ENCODE measurements around the gene PPP2R5C.

The PPP2R5C gene

GRCh38 chr14:101878211-101878821 lies 116.8 kb downstream of the PPP2R5C start:
- peaks cover 0 to 38% (median 22%) of the 10 kb centered on the region in 3 donors for H3K36me3 ChIP-seq
- DNase-seq: no peak
- H3K27ac ChIP-seq: no peak overlapping the region
- H3K9me3 ChIP-seq: no peaks in the 10 kb centered on the region
- H3K27me3 ChIP-seq: no peaks in the 10 kb centered on the region
- H3K4me1 ChIP-seq: peaks cover 0 to 11% (median 1%) of the 10 kb centered on the region in 4 donors
- no peak overlapping the region for H3K4me3 ChIP-seq
- intact Hi-C loops (cut with DNase I; ENCODE audit: low total_unique reads): no loop called here
- TF ChIP-seq CTCF (IDR thresholded peaks at IDR 0.05): no peak

- no peak for TF ChIP-seq CTCF (IDR thresholded peaks at IDR 0.05)
- Histone ChIP-seq H3K36me3 (peaks cover 5 to 44% (median 28%) of the 10 kb centered on the region in 3 donors), H3K27ac (no peak overlapping the region), H3K4me3 (no peak overlapping the region), H3K4me1 (peaks cover 0 to 7% (median 1%) of the 10 kb centered on the region in 4 donors), H3K27me3 (no peaks in the 10 kb centered on the region), H3K9me3 (no peaks in the 10 kb centered on the region)
- intact Hi-C loops (cut with DNase I; ENCODE audit: low total_unique reads): no loop called here
- DNase-seq: no peak
Measured at GRCh38 chr14:101878822-101879528, 117.5 kb downstream of the PPP2R5C start.

- Histone ChIP-seq H3K36me3 (peaks cover 13 to 52% (median 36%) of the 10 kb centered on the region in 3 donors), H3K27ac (no peak overlapping the region), H3K4me3 (no peak overlapping the region), H3K27me3 (no peaks in the 10 kb centered on the region), H3K9me3 (no peaks in the 10 kb centered on the region), H3K4me1 (peaks cover 0 to 7% (median 1%) of the 10 kb centered on the region in 4 donors)
- intact Hi-C loops (cut with DNase I; ENCODE audit: low total_unique reads): no loop called here
- DNase-seq: no peak
- no peak for TF ChIP-seq CTCF (IDR thresholded peaks at IDR 0.05)
Measured at GRCh38 chr14:101879529-101880336, 118.2 kb downstream of the PPP2R5C start.

GRCh38 chr14:101881426-101881825 lies 119.9 kb downstream of the PPP2R5C start:
- intact Hi-C loops (cut with DNase I; ENCODE audit: low total_unique reads): no loop called here
- DNase-seq: no peak
- TF ChIP-seq CTCF (IDR thresholded peaks at IDR 0.05): no peak
- no peak overlapping the region for H3K27ac ChIP-seq
- H3K4me1 ChIP-seq: peaks cover 0 to 3% (median 0%) of the 10 kb centered on the region in 4 donors
- no peak overlapping the region for H3K4me3 ChIP-seq
- peaks cover 30 to 69% (median 53%) of the 10 kb centered on the region in 3 donors for H3K36me3 ChIP-seq
- H3K27me3 ChIP-seq: no peaks in the 10 kb centered on the region
- H3K9me3 ChIP-seq: no peaks in the 10 kb centered on the region

- TF ChIP-seq CTCF (IDR thresholded peaks at IDR 0.05): no peak
- Histone ChIP-seq H3K4me3 (no peak overlapping the region), H3K27me3 (no peaks in the 10 kb centered on the region), H3K36me3 (peaks cover 39 to 78% (median 62%) of the 10 kb centered on the region in 3 donors), H3K9me3 (no peaks in the 10 kb centered on the region), H3K4me1 (peaks cover 0 to 3% (median 0%) of the 10 kb centered on the region in 4 donors), H3K27ac (no peak overlapping the region)
- intact Hi-C loops (cut with DNase I; ENCODE audit: low total_unique reads): no loop called here
- no peak for DNase-seq
Measured at GRCh38 chr14:101882141-101882935, 120.8 kb downstream of the PPP2R5C start.
